SK-N-MC (cell line): ENCODE results near the gene KRT71.

Experiments used
- DNase-seq: peaks from one replicate; pipeline ENCODE4 v3.0.0-alpha.2; 2011; ENCODE audit warnings: low read depth, low spot score
- H3K27ac ChIP-seq: fragments of 200-600 bp; sonication (generic); 2 replicates; pipeline ENCODE4 v1.5.1; 2016; ENCODE audit warnings: mixed run types
- H3K36me3 ChIP-seq: fragments of 200-600 bp; sonication (generic); 2 replicates; pipeline ENCODE4 v1.6.1; 2017; ENCODE audit warnings: antibody characterized with exemption, low read length, mixed read lengths; ENCODE audit not compliant: insufficient read depth
- H3K4me3 ChIP-seq: fragments of 200-600 bp; sonication (generic); 2 replicates; pipeline ENCODE4 v1.5.1; 2016
- H3K9ac ChIP-seq: fragments of 200-600 bp; sonication (generic); 2 replicates; pipeline ENCODE4 v1.8.0; 2017; ENCODE audit warnings: mixed run types, mixed read lengths; ENCODE audit not compliant: insufficient read length
- H3K9me3 ChIP-seq: fragments of 200-600 bp; sonication (generic); 2 replicates; pipeline ENCODE4 v1.6.1; 2017; ENCODE audit warnings: low read depth, mild to moderate bottlenecking, antibody characterized with exemption, low read length, moderate library complexity, mixed read lengths
- EZH2 ChIP-seq: fragments of 200-600 bp; sonication (generic); IDR thresholded peaks from one replicate; pipeline ENCODE4 v1.6.1; 2017; ENCODE audit warnings: antibody characterized with exemption
- FOXP2 ChIP-seq: optimal IDR thresholded peaks from 2 replicates; pipeline ENCODE3; 2011; ENCODE audit warnings: mild to moderate bottlenecking, moderate library complexity; ENCODE audit not compliant: insufficient read depth; ENCODE audit errors: extremely low read length, control extremely low read depth
- POLR2AphosphoS5 ChIP-seq: IDR thresholded peaks from 2 replicates; pipeline ENCODE4 v1.6.1; 2012; ENCODE audit warnings: mild to moderate bottlenecking, low read depth, low read length, borderline replicate concordance

Gene KRT71

DNA sequence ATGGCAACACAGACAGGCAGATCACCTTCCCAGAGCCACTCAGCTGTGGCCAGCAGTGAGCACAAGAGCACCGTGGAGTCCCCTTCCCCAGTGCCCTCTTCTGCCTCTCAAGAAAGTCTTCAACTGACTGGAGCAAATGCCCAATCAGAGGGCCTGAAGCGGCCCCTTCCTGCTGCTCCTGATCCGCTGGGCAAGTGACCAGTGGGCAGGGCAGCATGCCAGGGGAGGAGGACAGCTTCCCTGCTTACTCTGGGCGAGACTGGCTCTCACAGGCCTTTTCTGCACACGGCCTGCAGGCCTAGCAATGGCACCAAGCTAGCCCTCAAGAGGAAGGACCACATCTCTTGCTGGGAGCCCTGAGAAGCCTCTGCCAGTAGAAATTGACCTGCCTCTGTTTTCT lies 890 bp downstream of the KRT71 start:
- no peak overlapping the region for H3K9ac ChIP-seq
- H3K36me3 ChIP-seq: no peaks in the 10 kb centered on the region
- no peaks in the 10 kb centered on the region for H3K9me3 ChIP-seq
- no peak overlapping the region for H3K27ac ChIP-seq
- TF ChIP-seq POLR2AphosphoS5: no peak
- TF ChIP-seq FOXP2: no peak
- TF ChIP-seq EZH2: no peak
- no peak for DNase-seq
- H3K4me3 ChIP-seq: no peak overlapping the region

DNA sequence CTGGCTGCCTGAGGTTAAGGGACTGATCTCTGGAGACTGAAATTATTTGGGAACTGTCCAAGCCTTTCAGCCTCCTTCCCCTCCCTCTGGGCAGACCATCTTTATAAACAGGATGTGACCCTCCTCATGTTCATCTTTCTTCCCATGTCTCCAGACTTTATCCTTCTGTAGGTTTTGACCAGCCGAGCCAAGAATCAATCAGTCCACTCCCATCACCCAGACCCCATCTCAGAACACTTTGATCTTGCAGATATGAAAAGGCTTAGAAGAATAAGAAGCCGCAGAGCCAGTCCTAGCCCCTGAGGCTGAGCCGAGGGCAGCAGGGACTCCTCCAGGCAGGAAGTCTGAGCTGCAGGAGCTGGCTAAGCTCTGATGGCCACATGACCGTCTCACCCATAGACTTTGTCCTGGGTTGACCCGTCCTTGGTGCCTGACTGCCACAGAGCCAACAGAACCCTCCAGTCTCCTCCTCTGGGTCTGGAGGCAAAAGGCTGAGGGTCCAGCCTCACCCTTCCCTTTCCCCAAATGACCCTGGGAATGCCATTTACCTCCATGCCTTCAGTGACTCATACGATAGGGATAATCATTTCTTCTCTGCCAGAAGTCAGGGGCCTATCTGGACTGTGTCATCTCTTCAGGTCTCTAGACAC lies 1.6 kb downstream of the KRT71 start:
- TF ChIP-seq FOXP2 (no peak), POLR2AphosphoS5 (no peak), EZH2 (no peak)
- Histone ChIP-seq H3K27ac (no peak overlapping the region), H3K36me3 (no peaks in the 10 kb centered on the region), H3K9me3 (no peaks in the 10 kb centered on the region), H3K9ac (no peak overlapping the region), H3K4me3 (no peak overlapping the region)
- DNase-seq: no peak

DNA sequence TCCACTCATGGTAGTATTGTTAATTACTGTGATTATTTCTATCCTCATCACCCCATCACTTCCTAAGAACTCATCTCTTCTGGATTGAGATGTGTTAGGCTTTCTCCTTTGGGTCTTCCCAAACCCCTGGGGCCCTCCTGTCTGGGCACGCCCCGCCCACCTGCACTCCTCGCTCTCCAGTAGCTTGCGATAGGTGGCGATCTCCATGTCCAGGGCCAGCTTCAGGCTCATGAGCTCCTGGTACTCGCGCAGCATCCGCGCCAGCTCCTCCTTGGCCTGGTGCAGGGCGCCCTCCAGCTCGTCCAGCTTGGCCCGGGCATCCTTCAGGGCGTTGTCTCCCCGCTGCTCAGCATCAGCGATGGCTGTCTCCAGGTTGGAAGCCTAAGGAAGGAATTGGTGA lies 6.8 kb downstream of the KRT71 start:
- Histone ChIP-seq H3K4me3 (no peak overlapping the region), H3K36me3 (no peaks in the 10 kb centered on the region), H3K9me3 (no peaks in the 10 kb centered on the region), H3K9ac (no peak overlapping the region), H3K27ac (no peak overlapping the region)
- TF ChIP-seq POLR2AphosphoS5: no peak
- TF ChIP-seq FOXP2: no peak
- TF ChIP-seq EZH2: no peak
- no peak for DNase-seq

DNA sequence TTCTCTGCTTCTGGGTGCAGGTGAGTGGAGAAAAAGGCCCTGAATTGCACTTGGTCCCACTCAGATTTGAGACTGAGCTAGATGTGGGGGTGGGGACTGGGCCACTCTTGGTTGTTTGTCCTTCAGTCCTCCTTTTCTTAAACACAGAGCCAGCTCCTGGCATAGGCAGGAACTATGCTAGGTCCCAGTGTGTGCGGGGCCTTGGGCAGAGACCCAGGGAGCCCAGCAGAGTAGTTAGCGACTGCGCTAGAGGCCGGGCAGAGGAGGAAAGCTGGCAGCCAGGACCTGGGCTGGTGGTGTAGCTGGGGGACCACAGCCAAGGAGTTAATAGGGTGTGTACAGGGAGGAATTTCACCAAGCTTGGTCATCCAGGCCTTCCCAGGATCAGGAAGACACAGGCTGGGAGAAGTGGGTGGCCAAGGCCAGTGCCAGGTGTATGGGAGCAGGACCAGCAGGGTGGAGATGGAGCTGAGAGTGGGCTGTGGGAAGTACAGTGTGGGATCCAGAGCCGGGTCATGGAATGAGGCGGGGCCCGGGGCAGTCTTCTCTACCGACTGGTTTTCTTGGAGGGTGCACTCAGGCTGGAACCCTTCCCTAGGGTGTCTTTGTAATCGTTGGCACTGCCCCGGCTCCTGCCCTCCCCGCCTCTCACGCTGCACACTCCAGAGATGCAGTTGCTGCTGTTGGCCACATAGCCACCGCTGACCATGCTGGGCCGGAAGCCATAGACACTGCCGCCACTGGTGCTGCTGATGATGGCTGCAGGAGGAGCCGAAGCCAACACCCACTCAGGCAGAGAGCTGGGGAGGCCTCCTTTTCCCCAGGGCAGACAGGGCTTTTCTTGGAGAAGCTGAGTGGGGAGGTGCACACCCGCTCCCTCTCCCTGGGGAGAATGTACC lies 8.7 kb downstream of the KRT71 start:
- no peaks in the 10 kb centered on the region for H3K9me3 ChIP-seq
- no peaks in the 10 kb centered on the region for H3K36me3 ChIP-seq
- H3K4me3 ChIP-seq: no peak overlapping the region
- no peak overlapping the region for H3K27ac ChIP-seq
- TF ChIP-seq FOXP2: no peak
- no peak for TF ChIP-seq EZH2
- TF ChIP-seq POLR2AphosphoS5: no peak
- no peak for DNase-seq
- no peak overlapping the region for H3K9ac ChIP-seq

DNA sequence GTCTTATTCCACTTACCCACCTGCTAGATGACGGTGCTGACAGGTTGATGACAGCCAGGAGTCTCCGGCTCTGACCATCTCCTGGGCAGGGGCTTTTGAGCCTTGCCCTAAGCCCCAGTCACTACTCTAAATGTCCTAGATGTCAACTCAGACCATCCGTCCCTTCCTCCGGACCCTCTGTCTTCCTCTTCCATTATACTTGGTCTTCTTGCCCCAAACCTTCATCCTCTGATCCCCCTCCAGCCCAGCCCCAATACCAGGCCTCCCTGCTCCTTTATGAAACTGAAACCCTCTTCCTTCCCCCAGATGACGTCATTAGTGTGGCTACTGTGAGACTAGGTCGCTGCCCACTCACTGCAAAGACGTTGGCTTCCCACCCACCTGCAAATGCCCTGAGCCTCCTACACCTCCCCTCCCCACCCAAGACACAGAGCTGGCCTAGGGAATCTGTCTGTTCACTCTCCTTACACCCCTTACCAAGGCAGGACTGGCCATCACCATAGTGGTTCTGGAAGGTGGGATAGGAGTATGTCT lies 10.1 kb downstream of the KRT71 start:
- H3K27ac ChIP-seq: no peak overlapping the region
- DNase-seq: no peak

DNA sequence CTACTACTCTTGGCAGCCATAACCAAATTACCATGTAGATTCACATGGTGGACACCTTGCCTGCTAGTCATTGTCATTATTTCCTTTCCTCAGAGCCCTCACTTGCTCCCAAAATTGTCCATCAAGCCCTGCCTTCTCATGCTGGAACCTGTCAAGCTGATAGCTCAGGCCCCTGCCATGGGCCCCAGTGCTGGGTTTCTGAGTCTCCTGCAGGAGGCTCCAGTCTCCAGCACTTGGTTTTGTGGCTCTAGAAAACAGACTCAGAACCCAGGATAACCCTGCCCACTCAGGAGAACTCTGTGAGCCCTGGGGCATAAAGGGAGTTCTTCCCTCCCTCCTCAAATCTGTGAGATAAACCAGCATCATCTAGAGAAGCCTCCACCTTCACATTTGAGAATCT lies 10.8 kb downstream of the KRT71 start:
- no peak overlapping the region for H3K27ac ChIP-seq
- no peak for DNase-seq
- H3K9ac ChIP-seq: no peak overlapping the region
- H3K36me3 ChIP-seq: no peaks in the 10 kb centered on the region
- TF ChIP-seq FOXP2: no peak
- TF ChIP-seq POLR2AphosphoS5: no peak
- TF ChIP-seq EZH2: no peak
- H3K4me3 ChIP-seq: no peak overlapping the region
- no peaks in the 10 kb centered on the region for H3K9me3 ChIP-seq

More for the DNA sequence above, 10.1 kb downstream of the KRT71 start:
- no peak for TF ChIP-seq EZH2
- TF ChIP-seq POLR2AphosphoS5: no peak
- no peak for TF ChIP-seq FOXP2
- H3K9ac ChIP-seq: no peak overlapping the region
- no peak overlapping the region for H3K4me3 ChIP-seq
- no peaks in the 10 kb centered on the region for H3K9me3 ChIP-seq
- H3K36me3 ChIP-seq: no peaks in the 10 kb centered on the region

DNA sequence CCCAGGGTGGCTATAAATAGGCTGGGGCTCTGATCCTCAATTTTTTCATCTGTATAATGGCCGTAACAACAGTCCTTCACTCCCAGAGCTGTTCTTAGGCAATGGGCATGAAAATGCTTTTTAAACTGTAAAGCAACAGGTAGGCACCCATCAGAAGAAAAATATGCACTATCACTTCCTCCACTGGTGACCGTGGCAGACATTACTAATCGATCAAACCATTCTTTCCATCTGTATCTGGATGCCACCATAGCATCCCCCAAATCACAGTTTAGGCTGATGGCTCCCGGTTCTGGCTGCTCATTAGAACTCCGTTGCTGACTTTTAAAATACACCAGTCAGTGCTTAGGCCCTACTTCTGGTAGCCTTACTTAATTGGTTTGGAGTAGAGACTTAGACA lies 11.2 kb downstream of the KRT71 start:
- H3K9me3 ChIP-seq: no peaks in the 10 kb centered on the region
- no peak overlapping the region for H3K27ac ChIP-seq
- no peak overlapping the region for H3K4me3 ChIP-seq
- DNase-seq: no peak
- no peaks in the 10 kb centered on the region for H3K36me3 ChIP-seq
- TF ChIP-seq EZH2 (no peak), POLR2AphosphoS5 (no peak), FOXP2 (no peak)
- H3K9ac ChIP-seq: no peak overlapping the region

DNA sequence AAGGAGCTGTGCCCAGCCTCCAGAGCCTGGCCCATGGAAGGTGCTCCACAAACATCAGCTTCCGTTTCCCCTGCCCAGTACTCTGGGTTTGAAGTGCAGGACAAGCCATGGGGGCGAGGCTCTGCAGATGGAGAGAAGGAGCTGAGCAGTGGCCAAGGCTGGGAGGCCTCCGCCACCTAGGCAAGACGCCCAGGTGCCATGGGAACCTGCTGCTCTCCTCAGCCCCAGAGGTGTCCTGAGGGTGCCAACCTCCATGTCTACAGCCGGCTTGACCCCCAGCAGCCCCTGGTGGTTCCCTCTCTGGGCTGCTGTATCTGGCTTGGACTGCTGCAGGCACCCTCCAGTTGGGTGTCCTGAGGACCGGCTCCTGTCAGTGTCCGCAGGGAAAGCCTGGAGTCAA lies 12.4 kb downstream of the KRT71 start:
- no peak for TF ChIP-seq EZH2
- no peak for TF ChIP-seq FOXP2
- no peak for TF ChIP-seq POLR2AphosphoS5
- H3K27ac ChIP-seq: no peak overlapping the region
- H3K36me3 ChIP-seq: no peaks in the 10 kb centered on the region
- H3K9ac ChIP-seq: no peak overlapping the region
- no peaks in the 10 kb centered on the region for H3K9me3 ChIP-seq
- no peak for DNase-seq
- H3K4me3 ChIP-seq: no peak overlapping the region
